ENCODE measurements around the gene LDLRAD3. TPM values are rescaled to one million over a fixed set of nuclear protein-coding genes. Genes with fewer than 3 reads are reported as not detected.

Gene LDLRAD3
- total RNA-seq, 2 experiments from 2014 or later, result not detected

DNA sequence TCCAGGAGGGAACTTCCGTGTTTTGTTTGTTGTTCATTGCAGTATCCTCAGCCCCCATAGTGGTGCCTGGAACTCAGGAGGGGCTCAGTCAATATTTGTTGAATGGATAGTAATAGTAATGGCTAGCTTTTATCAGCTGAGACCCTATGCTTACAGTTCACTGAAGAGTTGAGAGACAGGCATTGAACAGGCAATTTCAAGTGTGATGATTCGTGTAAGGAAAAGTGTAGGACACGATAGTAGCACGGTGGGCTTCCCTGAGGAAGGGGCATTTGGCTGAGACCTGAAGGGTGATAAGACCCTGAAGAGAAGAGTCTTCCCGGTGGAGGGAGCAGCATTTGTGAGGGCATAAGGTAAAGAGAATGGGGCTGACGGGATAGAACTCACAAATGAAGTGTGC lies 186.1 kb downstream of the LDLRAD3 start:
- Histone ChIP-seq H4K20me1 (ENCODE audit: insufficient read depth, low read length) (no peaks in the 10 kb centered on the region), H3K79me2 (ENCODE audit: insufficient read depth, low read depth, low read length) (no peaks in the 10 kb centered on the region), H3K4me2 (ENCODE audit: low read length) (no peak overlapping the region), H3K36me3 (ENCODE audit: insufficient read depth, low read length) (no peaks in the 10 kb centered on the region), H3K27ac (ENCODE audit: low read depth, low read length, poor library complexity, severe bottlenecking) (no peak overlapping the region), H3K9me2 (ENCODE audit: insufficient read depth, low read length) (no peaks in the 10 kb centered on the region), H3K4me1 (ENCODE audit: insufficient read depth, low read length, poor library complexity, severe bottlenecking) (no peaks in the 10 kb centered on the region), H3K4me3 (ENCODE audit: low read depth, low read length, poor library complexity, severe bottlenecking) (no peak overlapping the region), H3K9me3 (ENCODE audit: low read length) (no peaks in the 10 kb centered on the region), H2AFZ (ENCODE audit: low read length) (no peak overlapping the region)
- intact Hi-C loops (cut with micrococcal nuclease; ENCODE audit: unreplicated experiment), result no loop called here
- no peak for DNase-seq (ENCODE audit: low spot score)
- POLR2A ChIA-PET, result no interaction called here
- TF ChIP-seq, protein P1, sequence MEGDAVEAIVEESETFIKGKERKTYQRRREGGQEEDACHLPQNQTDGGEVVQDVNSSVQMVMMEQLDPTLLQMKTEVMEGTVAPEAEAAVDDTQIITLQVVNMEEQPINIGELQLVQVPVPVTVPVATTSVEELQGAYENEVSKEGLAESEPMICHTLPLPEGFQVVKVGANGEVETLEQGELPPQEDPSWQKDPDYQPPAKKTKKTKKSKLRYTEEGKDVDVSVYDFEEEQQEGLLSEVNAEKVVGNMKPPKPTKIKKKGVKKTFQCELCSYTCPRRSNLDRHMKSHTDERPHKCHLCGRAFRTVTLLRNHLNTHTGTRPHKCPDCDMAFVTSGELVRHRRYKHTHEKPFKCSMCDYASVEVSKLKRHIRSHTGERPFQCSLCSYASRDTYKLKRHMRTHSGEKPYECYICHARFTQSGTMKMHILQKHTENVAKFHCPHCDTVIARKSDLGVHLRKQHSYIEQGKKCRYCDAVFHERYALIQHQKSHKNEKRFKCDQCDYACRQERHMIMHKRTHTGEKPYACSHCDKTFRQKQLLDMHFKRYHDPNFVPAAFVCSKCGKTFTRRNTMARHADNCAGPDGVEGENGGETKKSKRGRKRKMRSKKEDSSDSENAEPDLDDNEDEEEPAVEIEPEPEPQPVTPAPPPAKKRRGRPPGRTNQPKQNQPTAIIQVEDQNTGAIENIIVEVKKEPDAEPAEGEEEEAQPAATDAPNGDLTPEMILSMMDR (conservative IDR thresholded peaks at IDR 0.05; ENCODE audit: low read length), result no peak
- TF ChIP-seq EZH2phosphoT487 (IDR thresholded peaks at IDR 0.05; ENCODE audit: borderline replicate concordance, low read depth, low read length), result no peak
- CTCF ChIA-PET (ENCODE audit: unreplicated experiment), result no interaction called here
- BruUV-seq (replicated peaks), result no TSS peak

DNA sequence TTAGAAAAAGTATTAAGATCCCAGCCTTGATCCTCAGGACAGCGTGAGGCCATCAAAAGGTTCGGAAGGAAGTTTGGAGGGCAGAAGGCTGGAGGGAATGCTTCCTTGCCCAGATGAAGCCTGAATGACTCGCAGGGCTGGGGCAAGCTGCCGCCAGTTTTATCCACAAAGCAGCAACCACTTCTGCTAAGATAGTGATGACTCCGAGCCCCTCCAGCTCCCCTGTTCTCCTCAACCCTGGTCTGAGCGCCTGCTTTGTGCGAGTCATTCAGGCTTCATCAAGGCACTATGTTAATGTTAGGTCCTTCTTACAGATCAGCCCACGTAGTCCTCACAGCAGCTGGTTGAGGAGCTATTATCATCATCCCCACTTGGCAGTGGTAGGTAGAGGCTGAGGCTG lies 186.5 kb downstream of the LDLRAD3 start:
- H3K4me2 ChIP-seq (ENCODE audit: low read length), result no peak overlapping the region
- CTCF ChIA-PET (ENCODE audit: unreplicated experiment), result no interaction called here

More for the DNA sequence above, 186.5 kb downstream of the LDLRAD3 start:
- Histone ChIP-seq H3K4me1 (ENCODE audit: insufficient read depth, low read length, poor library complexity, severe bottlenecking) (no peaks in the 10 kb centered on the region), H4K20me1 (ENCODE audit: insufficient read depth, low read length) (no peaks in the 10 kb centered on the region), H3K4me3 (ENCODE audit: low read depth, low read length, poor library complexity, severe bottlenecking) (no peak overlapping the region), H3K36me3 (ENCODE audit: insufficient read depth, low read length) (no peaks in the 10 kb centered on the region), H2AFZ (ENCODE audit: low read length) (no peak overlapping the region), H3K9me3 (ENCODE audit: low read length) (no peaks in the 10 kb centered on the region), H3K79me2 (ENCODE audit: insufficient read depth, low read depth, low read length) (no peaks in the 10 kb centered on the region), H3K9me2 (ENCODE audit: insufficient read depth, low read length) (no peaks in the 10 kb centered on the region), H3K27ac (ENCODE audit: low read depth, low read length, poor library complexity, severe bottlenecking) (no peak overlapping the region)
- BruUV-seq (replicated peaks), result no TSS peak
- intact Hi-C loops (cut with micrococcal nuclease; ENCODE audit: unreplicated experiment), result no loop called here
- DNase-seq (ENCODE audit: low spot score), result no peak
- TF ChIP-seq, protein P1 (conservative IDR thresholded peaks at IDR 0.05; ENCODE audit: low read length), result no peak
- no peak for TF ChIP-seq EZH2phosphoT487 (IDR thresholded peaks at IDR 0.05; ENCODE audit: borderline replicate concordance, low read depth, low read length)
- POLR2A ChIA-PET, result no interaction called here
